K562 (cell line): ENCODE measurements around the gene SLC16A9. TPM values are rescaled to one million over a fixed set of nuclear protein-coding genes. Genes with fewer than 3 reads are reported as not detected.
"Not testable (repeated sequence)": the region's sequence is repeated elsewhere in the genome, so short reads cannot be mapped to it uniquely, and the experiment has no call there.

Experiments
- ATAC-seq: fragments of 200-7000 bp; cut with Tn5 transposase; 3 replicates; pipeline ENCODE4 v1.9.1; 2020; ENCODE audit warnings: moderate library complexity
- BruUV-seq: library from RNA; stranded (reverse); fragments of 400-500 nt; replicated peaks from 2 replicates; lab custom pipeline; 2021; lab: Mats Ljungman, UMichigan
- CTCF ChIA-PET: fragments of 300-600 bp; formaldehyde crosslinking; extraction: SDS; loops from one replicate; lab custom pipeline; 2021; ENCODE audit warnings: low intra/inter-chr PET ratio; lab: Yijun Ruan, JAX
- POLR2A ChIA-PET: fragments of 300-600, 350-650 bp; sonication (Branson Sonifier 250); formaldehyde crosslinking; extraction: SDS; loops from one replicate; lab custom pipeline; 2021; ENCODE audit warnings: antibody characterized with exemption, inconsistent platforms; lab: Yijun Ruan, JAX
- DNase-seq, 4 experiments: peaks; one replicate each; pipeline versions ENCODE4 v3.0.0 to v3.0.0-alpha.2; 2011 to 2018; ENCODE audit warnings: low spot score in 3 of 4, mixed read lengths in 3 of 4; ENCODE audit errors: extremely low read depth in 1 of 4
- FAIRE-seq: peaks from 2 replicates; lab custom pipeline; 2011; peaks lifted over from hg19 to GRCh38; lab: Jason Lieb, UNC
- H2AFZ ChIP-seq: 2 replicates; pipeline ENCODE4 v1.6.0; 2011; ENCODE audit warnings: low read depth, low read length, control low read depth, inconsistent platforms
- H3K27ac ChIP-seq: fragments of 200-600 bp; 3 replicates; pipeline ENCODE4 v1.8.0; 2011; ENCODE audit warnings: low read depth, mild to moderate bottlenecking, control low read depth, inconsistent platforms, low read length, moderate library complexity, mixed read lengths; ENCODE audit errors: extremely low read depth
- H3K27me3 ChIP-seq, 2 experiments: fragments of 300-600 bp in 1 of 2; 2 replicates in 1 of 2; 3 replicates in 1 of 2; pipeline versions ENCODE4 v1.6.0 to v1.8.0; 2011; ENCODE audit warnings: inconsistent platforms in 2 of 2, low read length in 2 of 2, mild to moderate bottlenecking in 1 of 2, mixed read lengths in 1 of 2, moderate library complexity in 1 of 2; ENCODE audit not compliant: control insufficient read depth in 2 of 2, insufficient read depth in 2 of 2
- H3K36me3 ChIP-seq: fragments of 300-600 bp; 3 replicates; pipeline ENCODE4 v1.8.0; 2011; ENCODE audit warnings: mild to moderate bottlenecking, low read length, inconsistent platforms; ENCODE audit not compliant: control insufficient read depth, insufficient read depth
- H3K4me1 ChIP-seq, 2 experiments: fragments of 200-600 bp in 1 of 2; replicated peaks in 1 of 2; 2 replicates in 1 of 2; 3 replicates in 1 of 2; pipeline versions ENCODE4 v1.5.1 to v1.8.0; 2011; ENCODE audit warnings: inconsistent platforms in 2 of 2, low read length in 2 of 2, mild to moderate bottlenecking in 1 of 2, mixed read lengths in 1 of 2, moderate library complexity in 1 of 2; ENCODE audit not compliant: control insufficient read depth in 2 of 2, insufficient read depth in 2 of 2
- H3K4me2 ChIP-seq: 2 replicates; pipeline ENCODE4 v1.6.1; 2011; ENCODE audit warnings: low read length, control low read depth, inconsistent platforms, mixed read lengths; ENCODE audit not compliant: insufficient read depth
- H3K4me3 ChIP-seq: fragments of 200-600 bp; sonication (generic), shearing (Covaris generic); 2 replicates; pipeline ENCODE4 v1.5.1; 2016; ENCODE audit warnings: control low read depth, inconsistent platforms
- H3K79me2 ChIP-seq: fragments of 200-600 bp; 3 replicates; pipeline ENCODE4 v1.8.0; 2011; ENCODE audit warnings: low read length, inconsistent platforms; ENCODE audit not compliant: control insufficient read depth, insufficient read depth
- H3K9ac ChIP-seq, 2 experiments: 2 replicates each; pipeline versions ENCODE4 v1.6.0 to v1.6.1; 2011; ENCODE audit warnings: low read depth in 2 of 2, low read length in 2 of 2, control low read depth in 1 of 2, inconsistent platforms in 1 of 2, mild to moderate bottlenecking in 1 of 2, mixed read lengths in 1 of 2; ENCODE audit not compliant: insufficient read depth in 1 of 2
- H3K9me1 ChIP-seq: one replicate; pipeline ENCODE4 v1.6.0; 2011; ENCODE audit warnings: inconsistent platforms, mild to moderate bottlenecking, low read length, moderate library complexity; ENCODE audit not compliant: control insufficient read depth, insufficient read depth
- H3K9me3 ChIP-seq: replicated peaks from 2 replicates; pipeline ENCODE4 v1.5.1; 2011; ENCODE audit warnings: low read depth, low read length, inconsistent platforms; ENCODE audit not compliant: control insufficient read depth, insufficient read depth
- H4K20me1 ChIP-seq: replicated peaks from 2 replicates; pipeline ENCODE4 v1.6.1; 2011; ENCODE audit warnings: low read length, inconsistent platforms, mixed read lengths; ENCODE audit not compliant: control insufficient read depth, insufficient read depth
- BDP1 ChIP-seq: IDR thresholded peaks from 3 replicates; pipeline ENCODE4 v1.6.1; 2011; ENCODE audit not compliant: insufficient read length, insufficient read depth
- HNRNPK ChIP-seq: fragments of 200-400 bp; formaldehyde crosslinking; IDR thresholded peaks from one replicate; pipeline ENCODE4 v1.6.1; 2018; ENCODE audit warnings: mild to moderate bottlenecking, low read depth, low read length; ENCODE audit not compliant: poor library complexity, severe bottlenecking
- RNF2 ChIP-seq: sonication (generic); IDR thresholded peaks from 2 replicates; pipeline ENCODE4 v1.6.1; 2016
- ZNF436 ChIP-seq: fragments of 250-450, 450-650 bp; sonication (Bioruptor Pico); formaldehyde crosslinking; IDR thresholded peaks from 2 replicates; pipeline ENCODE4 v1.7.0; 2020; ENCODE audit warnings: mild to moderate bottlenecking
- WGBS: fragments of 100-300 bp; shearing (Covaris generic); methylation state at CpG from one replicate; pipeline ENCODE4 v1.1.6; 2016; ENCODE audit warnings: low coverage, mixed read lengths; ENCODE audit not compliant: insufficient coverage; ENCODE audit errors: missing lambda C conversion rate; 5-methylcytosine and 5-hydroxymethylcytosine counted together
- in situ Hi-C: fragments of 300-500 bp; cut with MboI; formaldehyde crosslinking; loops from 4 replicates; pipeline ENCODE4 v1.15.0; 2018; ENCODE audit warnings: inconsistent platforms, mixed read lengths
- intact Hi-C: fragments of 100-400 bp; cut with micrococcal nuclease; formaldehyde crosslinking; loops from 2 replicates; pipeline ENCODE4 v1.14.2; 2022
- polyA plus RNA-seq, 8 experiments: library from polyadenylated mRNA; depleted of rRNA in 4 of 8; stranded (reverse) in 5 of 8; unstranded in 3 of 8; fragments of >200 nt; fragmentation: Nextera tagmentation in 2 of 8; fragmentation: Illumina TruSeq in 1 of 8; extraction: Ambion mirVana in 2 of 8; extraction: Trizol in 1 of 8; gene quantifications; 2 replicates each; pipeline versions ENCODE4 v1.2.1 to v1.2.3, GENCODE V29; 2011 to 2014; ENCODE audit warnings: inconsistent platforms in 1 of 8, missing spikeins in 1 of 8
- total RNA-seq, 7 experiments: library from RNA; depleted of rRNA in 6 of 7; stranded (reverse); fragments of >200 nt in 6 of 7; fragmentation: Illumina TruSeq in 2 of 7; extraction: Trizol in 2 of 7; gene quantifications; 2 replicates each; pipeline versions ENCODE4 v1.2.1 to v1.2.3, GENCODE V29; 2011 to 2021; ENCODE audit warnings: low replicate concordance in 1 of 7

The SLC16A9 gene
- total and polyA plus RNA-seq, 9 of the 15 experiments (the other 6 are each of a cell fraction or from before 2014, with no cell fraction given), result 0.90 to 6.4 (median 2.1) TPM

- H3K4me1 ChIP-seq, result peaks cover 0 to 5% of the 10 kb centered on the region in 2 experiments; a peak in 1 of 5 replicates
- ATAC-seq (no peak), DNase-seq (no peak)
- in situ Hi-C loops, result no loop called here
- no peak overlapping the region for H3K9ac ChIP-seq
- CTCF ChIA-PET, result no interaction called here
- no TSS peak for BruUV-seq
- H3K9me3 ChIP-seq, result no peaks in the 10 kb centered on the region
- TF ChIP-seq RNF2, result no peak
- peak; percentile 88 for TF ChIP-seq HNRNPK
- TF ChIP-seq ZNF436 (CRISPR knock-in tag), result no peak
- no peak for TF ChIP-seq BDP1
- TF ChIP-seq, all 486 proteins: peak for 1
- Histone ChIP-seq H3K27ac (no peak overlapping the region), H4K20me1 (no peaks in the 10 kb centered on the region), H3K4me2 (no peak overlapping the region), H3K27me3 (peaks cover 9 to 14% of the 10 kb centered on the region in 2 experiments; a peak in 3 of 5 replicates), H3K9me1 (no peaks in the 10 kb centered on the region), H3K36me3 (no peaks in the 10 kb centered on the region), H2AFZ (no peak overlapping the region), H3K79me2 (no peaks in the 10 kb centered on the region), H3K4me3 (no peak overlapping the region)
- intact Hi-C loops, result no loop called here
- POLR2A ChIA-PET, result no interaction called here
- FAIRE-seq, result no peak
- WGBS, result 2% methylated on average over 2 of the region's 2 CpGs
These were observed 35.6 kb upstream of the SLC16A9 start for GRCh38 chr10:59745163-59745650.

- intact Hi-C loops, H4K20me1 ChIP-seq, ATAC-seq, BruUV-seq, H3K9ac ChIP-seq, H3K27ac ChIP-seq, DNase-seq, POLR2A ChIA-PET, H3K9me1 ChIP-seq, in situ Hi-C loops, CTCF ChIA-PET, H2AFZ ChIP-seq, FAIRE-seq, H3K4me2 ChIP-seq, H3K36me3 ChIP-seq, H3K79me2 ChIP-seq, H3K4me1 ChIP-seq, H3K4me3 ChIP-seq, H3K9me3 ChIP-seq: not testable (repeated sequence)
- H3K27me3 ChIP-seq, result peaks cover 9 to 14% of the 10 kb centered on the region in 2 experiments; a peak in 3 of 5 replicates
- 6% methylated on average over 6 of the region's 6 CpGs for WGBS
These were observed 35.1 kb upstream of the SLC16A9 start for GRCh38 chr10:59744762-59745161.

- H3K9me3 ChIP-seq, intact Hi-C loops, CTCF ChIA-PET, H4K20me1 ChIP-seq, in situ Hi-C loops, FAIRE-seq, BruUV-seq, H3K4me3 ChIP-seq, ATAC-seq, H3K36me3 ChIP-seq, H3K9ac ChIP-seq, H3K27ac ChIP-seq, H3K79me2 ChIP-seq, H3K4me2 ChIP-seq, DNase-seq, H2AFZ ChIP-seq, POLR2A ChIA-PET, H3K9me1 ChIP-seq, H3K4me1 ChIP-seq: not testable (repeated sequence)
- peaks cover 5 to 14% of the 10 kb centered on the region in 2 experiments; a peak in 3 of 5 replicates for H3K27me3 ChIP-seq
- WGBS, result 45% methylated on average over 14 of the region's 32 CpGs
These were observed 34.5 kb upstream of the SLC16A9 start for GRCh38 chr10:59744156-59744555.
